GM18505 (cell line): ENCODE results near the gene GRK3.

Source experiments
- ATAC-seq: cut with Tn5 transposase; IDR thresholded peaks from one replicate; pipeline ENCODE4 v1.9.1; 2021; ENCODE audit not compliant: unreplicated experiment
- POLR2A ChIP-seq: IDR thresholded peaks from 4 replicates; pipeline ENCODE4 v1.6.1; 2011; ENCODE audit warnings: borderline replicate concordance; ENCODE audit not compliant: insufficient read depth, insufficient read length; ENCODE audit errors: extremely low read depth

The GRK3 gene

DNA sequence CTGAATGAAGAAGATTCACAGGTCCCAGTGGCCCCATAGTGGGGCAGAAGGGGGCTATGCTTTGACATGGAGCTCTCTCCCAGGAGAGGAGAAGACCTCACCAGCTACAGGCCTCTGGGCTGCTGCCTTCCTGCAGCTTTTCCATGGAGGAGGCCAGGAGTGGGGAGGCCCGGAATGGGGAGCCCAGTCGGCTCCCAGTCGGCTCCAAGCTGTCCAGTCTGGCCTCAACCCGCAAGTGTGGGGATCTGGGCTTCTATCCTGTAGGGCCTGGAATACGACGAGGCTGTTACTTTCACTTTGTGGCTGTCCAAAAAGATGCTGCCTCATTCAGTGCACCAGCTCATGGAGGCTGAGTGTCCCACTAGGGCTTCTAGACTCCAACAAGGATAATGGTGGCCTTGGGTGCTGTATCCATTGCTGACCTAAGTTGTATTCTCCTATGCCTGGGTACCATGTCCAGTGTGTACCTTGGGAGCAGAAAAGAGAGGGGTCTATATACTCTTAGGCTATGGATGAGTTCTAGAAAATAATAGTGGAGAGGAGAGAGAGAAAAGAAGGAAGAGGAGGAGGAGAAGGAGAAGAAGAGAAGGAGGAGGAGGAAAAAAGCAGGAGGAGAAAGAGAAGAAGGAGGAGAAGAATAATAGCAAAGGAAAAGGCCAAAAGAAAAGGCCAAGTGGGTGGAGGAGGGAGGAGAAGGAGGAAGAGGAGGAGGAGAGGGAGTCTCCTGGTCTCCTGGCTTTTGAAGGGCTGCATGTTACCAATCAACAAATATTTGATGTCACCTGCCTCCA lies 178.6 kb downstream of the GRK3 start:
- ATAC-seq, result no peak

GRCh38 chr22:25744694-25745093 lies 180.2 kb downstream of the GRK3 start:
- no peak for ATAC-seq
- no peak for TF ChIP-seq POLR2A

More for the DNA sequence above, 178.6 kb downstream of the GRK3 start:
- TF ChIP-seq POLR2A, result no peak

GRCh38 chr22:25745341-25746011 lies 181.0 kb downstream of the GRK3 start:
- TF ChIP-seq POLR2A, result no peak
- ATAC-seq, result no peak

- ATAC-seq, result no peak
- no peak for TF ChIP-seq POLR2A
Measured at GRCh38 chr22:25746012-25746373, 181.5 kb downstream of the GRK3 start.

- no peak for TF ChIP-seq POLR2A
- ATAC-seq, result no peak
Measured at GRCh38 chr22:25747245-25747944, 182.9 kb downstream of the GRK3 start.

- TF ChIP-seq POLR2A, result no peak
- ATAC-seq, result no peak
Measured at GRCh38 chr22:25748140-25748539, 183.7 kb downstream of the GRK3 start.

DNA sequence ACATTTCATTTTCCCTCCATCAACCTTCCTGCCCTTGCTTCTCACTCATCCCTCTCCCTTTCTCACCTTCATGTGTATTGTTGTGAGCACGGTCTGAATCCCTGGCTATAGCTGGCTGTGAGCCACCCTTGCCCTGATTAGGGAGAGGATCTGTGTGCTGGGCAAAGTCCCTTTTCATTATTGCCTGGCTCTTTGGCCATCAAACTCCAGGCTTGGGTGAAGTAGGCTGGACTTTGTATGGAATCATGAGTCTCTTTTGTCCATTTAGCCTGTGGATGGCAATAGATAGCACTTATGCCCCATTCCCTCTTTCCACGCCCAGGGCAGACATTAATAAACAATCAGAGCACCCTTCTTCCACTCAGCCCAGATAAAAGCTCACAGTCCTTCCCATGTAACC lies 184.2 kb downstream of the GRK3 start:
- no peak for ATAC-seq
- TF ChIP-seq POLR2A, result no peak

DNA sequence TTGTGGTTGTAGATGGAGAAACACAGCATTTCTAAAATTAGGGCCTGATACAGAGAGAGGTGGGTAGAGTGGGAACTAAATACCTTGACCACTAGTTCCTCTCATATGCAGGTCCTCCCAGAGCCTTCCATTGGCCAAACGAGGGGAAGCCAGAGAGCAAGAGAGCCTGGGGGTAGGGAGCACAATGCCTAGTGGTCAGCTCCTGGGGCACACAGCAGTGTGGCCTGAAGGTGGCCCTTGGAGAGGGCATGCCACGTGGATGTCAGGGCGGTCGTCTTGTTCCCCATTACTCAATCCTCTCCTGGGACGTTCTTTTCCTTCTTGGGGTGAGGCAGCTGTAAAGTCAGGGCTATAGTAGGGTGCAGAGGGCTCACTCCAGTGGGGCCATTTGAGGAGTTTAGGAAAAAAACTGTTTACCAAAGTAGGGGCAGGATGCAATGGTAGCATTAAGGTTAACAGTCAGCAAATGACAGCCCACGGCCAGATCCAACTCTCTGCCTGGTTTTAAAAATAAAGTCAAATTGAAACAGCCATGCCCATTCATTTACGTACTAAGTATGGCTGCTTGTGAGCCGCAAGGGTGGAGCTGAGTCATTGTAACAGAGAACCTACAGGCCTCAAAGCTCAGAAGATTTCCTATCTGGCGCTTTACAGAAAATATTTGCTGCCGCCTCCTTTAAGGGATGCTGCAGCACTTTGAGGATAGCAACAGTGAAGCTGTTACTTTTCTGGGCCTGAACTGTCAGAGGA lies 185.1 kb downstream of the GRK3 start:
- no peak for ATAC-seq
- no peak for TF ChIP-seq POLR2A

GRCh38 chr22:25750569-25751173 lies 186.2 kb downstream of the GRK3 start:
- no peak for ATAC-seq
- no peak for TF ChIP-seq POLR2A

- TF ChIP-seq POLR2A, result no peak
- no peak for ATAC-seq
Measured at GRCh38 chr22:25751174-25751581, 186.7 kb downstream of the GRK3 start.

GRCh38 chr22:25752615-25753214 lies 188.2 kb downstream of the GRK3 start:
- ATAC-seq, result no peak
- no peak for TF ChIP-seq POLR2A

GRCh38 chr22:25753252-25753651 lies 188.8 kb downstream of the GRK3 start:
- no peak for ATAC-seq
- TF ChIP-seq POLR2A, result no peak

DNA sequence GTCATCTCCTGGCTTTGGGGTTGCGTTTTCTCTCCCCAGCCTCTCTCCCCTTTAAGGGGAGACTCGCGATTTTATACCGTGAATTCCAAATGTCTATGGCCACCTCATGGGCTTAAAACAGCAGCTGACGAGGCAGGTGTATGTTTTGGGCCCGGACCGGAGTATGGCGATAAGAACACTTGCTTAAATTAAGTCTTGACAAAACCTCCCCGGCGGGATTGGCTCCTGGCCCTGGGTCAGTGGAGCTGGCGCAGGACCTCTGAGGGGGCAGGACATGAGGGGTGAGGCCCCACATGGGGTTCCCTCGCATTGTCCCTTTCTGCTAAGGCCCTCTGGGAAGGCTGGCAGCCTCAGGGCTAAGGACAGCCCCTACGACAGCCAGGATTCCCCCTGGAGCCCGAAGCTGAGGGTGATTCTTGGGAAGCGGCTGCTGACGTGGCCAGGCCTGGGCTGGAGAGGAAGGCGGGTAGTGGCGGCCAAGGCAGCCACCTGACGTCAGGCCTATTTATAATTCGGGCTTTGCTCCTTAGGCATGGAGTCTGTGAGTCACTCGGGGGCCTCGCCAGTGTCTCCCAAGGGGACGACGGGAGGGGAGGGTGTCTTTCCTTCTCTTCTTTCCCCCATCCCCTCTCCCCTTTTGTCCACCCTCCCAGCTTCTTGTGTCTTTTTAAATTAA lies 190.2 kb downstream of the GRK3 start:
- ATAC-seq, result no peak
- no peak for TF ChIP-seq POLR2A

DNA sequence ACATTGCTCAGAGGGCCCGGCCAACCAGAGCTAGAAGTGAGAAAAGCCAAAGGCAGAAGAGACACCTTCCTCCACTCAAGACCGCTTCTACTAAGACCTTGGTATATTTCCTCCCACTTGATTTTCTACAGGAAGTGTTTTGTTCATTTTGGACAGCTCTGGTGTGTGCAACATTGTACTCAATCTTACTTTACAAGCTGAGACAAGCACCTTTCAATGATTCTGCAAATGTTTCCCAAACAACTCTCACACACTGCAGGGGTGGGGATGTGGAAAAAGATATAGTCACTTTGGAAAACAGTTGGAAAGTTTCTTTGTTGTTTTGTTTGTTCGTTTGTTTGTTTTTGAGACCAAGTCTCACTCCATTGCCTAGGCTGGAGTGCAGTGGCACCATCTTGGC lies 193.2 kb downstream of the GRK3 start:
- no peak for TF ChIP-seq POLR2A
- no peak for ATAC-seq
